GM12892 (cell line): ENCODE results near the gene LARGE1.

ENCODE experiments used
- POLR2A ChIP-seq: IDR thresholded peaks from 2 replicates; pipeline ENCODE4 v1.6.1; 2011; ENCODE audit warnings: low read depth, low read length, control low read depth
- POLR2AphosphoS5 ChIP-seq: IDR thresholded peaks from 2 replicates; pipeline ENCODE4 v1.6.1; 2011; ENCODE audit warnings: low read depth, low read length, control low read depth

DNA sequence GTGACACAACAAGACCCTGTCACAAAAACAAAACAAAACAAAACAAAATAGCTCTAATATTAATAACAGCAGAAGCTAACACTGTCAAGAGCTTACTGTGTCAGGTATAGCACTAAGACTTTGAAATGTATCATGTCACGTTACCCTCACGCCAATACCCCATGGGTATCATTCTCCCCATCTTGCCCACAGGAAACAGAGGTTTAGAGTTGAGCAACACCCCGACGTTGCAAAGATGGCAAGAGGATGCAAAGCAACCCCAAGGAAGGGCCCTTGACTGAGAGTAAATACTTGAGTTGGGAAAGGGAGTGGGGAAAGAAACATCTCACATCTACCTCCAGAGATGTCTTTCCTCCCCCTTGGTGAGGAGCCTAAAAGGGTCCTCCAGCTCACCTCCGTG is 366.8 kb downstream of the LARGE1 start:
- TF ChIP-seq POLR2AphosphoS5 (no peak), POLR2A (no peak)
